DND-41 (cell line): ENCODE measurements around the gene CHRM5.
"Not testable (repeated sequence)": the region's sequence is repeated elsewhere in the genome, so short reads cannot be mapped to it uniquely, and the experiment has no call there.

Experiments used
- ATAC-seq: fragments of 200-7000 bp; cut with Tn5 transposase; 3 replicates; pipeline ENCODE4 v1.9.1; 2021; ENCODE audit warnings: low read depth; ENCODE audit not compliant: insufficient read depth
- DNase-seq: peaks from one replicate; pipeline ENCODE4 v3.0.0-alpha.2; 2020
- H2AFZ ChIP-seq: 2 replicates; pipeline ENCODE4 v1.6.0; 2012; ENCODE audit warnings: low read depth, low read length
- H3K27ac ChIP-seq: 2 replicates; pipeline ENCODE4 v1.5.1; 2012; ENCODE audit warnings: low read length, inconsistent platforms
- H3K27me3 ChIP-seq: fragments of 200-600 bp; sonication (generic); 2 replicates; pipeline ENCODE4 v1.6.0; 2012; ENCODE audit warnings: low read length, mild to moderate bottlenecking, inconsistent platforms; ENCODE audit not compliant: insufficient read depth, poor library complexity
- H3K36me3 ChIP-seq: 2 replicates; pipeline ENCODE4 v1.5.1; 2012; ENCODE audit warnings: low read length, inconsistent platforms; ENCODE audit not compliant: insufficient read depth
- H3K4me1 ChIP-seq: 2 replicates; pipeline ENCODE4 v1.5.1; 2012; ENCODE audit warnings: mild to moderate bottlenecking, low read length; ENCODE audit not compliant: insufficient read depth
- H3K4me2 ChIP-seq: 2 replicates; pipeline ENCODE4 v1.6.0; 2012; ENCODE audit warnings: mild to moderate bottlenecking, moderate library complexity, low read length, inconsistent platforms; ENCODE audit not compliant: insufficient read depth
- H3K4me3 ChIP-seq, 2 experiments: fragments of 200-600 bp in 1 of 2; shearing (Covaris generic) in 1 of 2; 2 replicates each; pipeline ENCODE4 v1.5.1; 2012 to 2016; ENCODE audit warnings: inconsistent platforms in 2 of 2, low read length in 2 of 2, mild to moderate bottlenecking in 2 of 2, low read depth in 1 of 2, moderate library complexity in 1 of 2
- H3K79me2 ChIP-seq: 2 replicates; pipeline ENCODE4 v1.6.0; 2012; ENCODE audit warnings: low read length, inconsistent platforms; ENCODE audit not compliant: insufficient read depth
- H3K9ac ChIP-seq: 2 replicates; pipeline ENCODE4 v1.6.0; 2012; ENCODE audit warnings: low read depth, mild to moderate bottlenecking, inconsistent platforms, low read length, moderate library complexity
- H3K9me3 ChIP-seq: 2 replicates; pipeline ENCODE4 v1.5.1; 2012; ENCODE audit warnings: low read length, moderate library complexity, mild to moderate bottlenecking, inconsistent platforms; ENCODE audit not compliant: insufficient read depth, severe bottlenecking
- H4K20me1 ChIP-seq: 2 replicates; pipeline ENCODE4 v1.6.0; 2012; ENCODE audit warnings: low read length; ENCODE audit not compliant: insufficient read depth
- CTCF ChIP-seq: IDR thresholded peaks from 2 replicates; pipeline ENCODE4 v1.5.1; 2012; ENCODE audit warnings: borderline replicate concordance, low read length, moderate library complexity, mild to moderate bottlenecking; ENCODE audit not compliant: poor library complexity, severe bottlenecking; ENCODE audit errors: extremely low read depth
- EZH2 ChIP-seq: IDR thresholded peaks from 3 replicates; pipeline ENCODE4 v1.6.1; 2012; ENCODE audit warnings: borderline replicate concordance, low read depth, mild to moderate bottlenecking, moderate library complexity, low read length, inconsistent platforms; ENCODE audit not compliant: severe bottlenecking

CHRM5 gene

GRCh38 chr15:34047893-34048775, 79.8 kb downstream of the CHRM5 start:
- Histone ChIP-seq H4K20me1 (no peaks in the 10 kb centered on the region), H3K4me2 (no peak overlapping the region), H3K27ac (no peak overlapping the region), H3K4me1 (no peaks in the 10 kb centered on the region), H3K36me3 (no peaks in the 10 kb centered on the region), H3K9me3 (no peaks in the 10 kb centered on the region), H2AFZ (no peak overlapping the region), H3K79me2 (no peaks in the 10 kb centered on the region), H3K9ac (no peak overlapping the region), H3K4me3 (no peak overlapping the region), H3K27me3 (no peaks in the 10 kb centered on the region)
- no peak for TF ChIP-seq CTCF
- no peak for TF ChIP-seq EZH2
- ATAC-seq (no peak), DNase-seq (no peak)

GRCh38 chr15:34049112-34049511, 80.8 kb downstream of the CHRM5 start:
- Histone ChIP-seq H3K9ac (no peak overlapping the region), H3K79me2 (no peaks in the 10 kb centered on the region), H2AFZ (no peak overlapping the region), H3K27me3 (no peaks in the 10 kb centered on the region), H3K9me3 (no peaks in the 10 kb centered on the region), H3K4me2 (no peak overlapping the region), H3K4me3 (no peak overlapping the region), H3K27ac (no peak overlapping the region), H4K20me1 (no peaks in the 10 kb centered on the region), H3K4me1 (no peaks in the 10 kb centered on the region), H3K36me3 (no peaks in the 10 kb centered on the region)
- TF ChIP-seq CTCF = no peak
- ATAC-seq = no peak
- DNase-seq = no peak

GRCh38 chr15:34050385-34050784, 82.1 kb downstream of the CHRM5 start:
- not testable (repeated sequence) for H3K79me2 ChIP-seq, H3K4me1 ChIP-seq, H2AFZ ChIP-seq, H3K27me3 ChIP-seq, H3K4me2 ChIP-seq, H3K9me3 ChIP-seq, H3K36me3 ChIP-seq, ATAC-seq, H3K27ac ChIP-seq, H3K9ac ChIP-seq, H3K4me3 ChIP-seq, DNase-seq, H4K20me1 ChIP-seq

- H3K36me3 ChIP-seq = no peaks in the 10 kb centered on the region
- no peak overlapping the region for H3K27ac ChIP-seq
- no peak for DNase-seq
- no peak overlapping the region for H3K4me2 ChIP-seq
- H3K4me1 ChIP-seq = no peaks in the 10 kb centered on the region
- ATAC-seq = no peak
- no peaks in the 10 kb centered on the region for H3K79me2 ChIP-seq
- no peaks in the 10 kb centered on the region for H4K20me1 ChIP-seq
- TF ChIP-seq EZH2 = no peak
- TF ChIP-seq CTCF = no peak
- no peaks in the 10 kb centered on the region for H3K27me3 ChIP-seq
- no peak overlapping the region for H2AFZ ChIP-seq
- H3K9me3 ChIP-seq = no peaks in the 10 kb centered on the region
- H3K4me3 ChIP-seq = no peak overlapping the region
- H3K9ac ChIP-seq = no peak overlapping the region
Measured at GRCh38 chr15:34054081-34054707, 85.9 kb downstream of the CHRM5 start.
